Colonic mucosa (tissue), 4 donors: Measurements from ENCODE around the gene PRKCA. TPM values are rescaled to one million over a fixed set of nuclear protein-coding genes. Genes with fewer than 3 reads are reported as not detected.

ENCODE experiments used
- DNase-seq: peaks from one replicate; pipeline ENCODE4 v3.0.0-alpha.2; 2020
- H3K27ac ChIP-seq: fragments of 200-600 bp; one replicate; pipeline ENCODE4 v1.8.0; 2021
- H3K27me3 ChIP-seq: fragments of 200-600 bp; one replicate; pipeline ENCODE4 v1.8.0; 2021
- H3K36me3 ChIP-seq: fragments of 200-600 bp; one replicate; pipeline ENCODE4 v1.8.0; 2021
- H3K4me1 ChIP-seq: fragments of 200-600 bp; one replicate; pipeline ENCODE4 v1.8.0; 2021; ENCODE audit warnings: mild to moderate bottlenecking
- H3K4me3 ChIP-seq: fragments of 200-600 bp; one replicate; pipeline ENCODE4 v1.8.0; 2021
- H3K9ac ChIP-seq, 2 donors: one replicate each; pipeline ENCODE4 v1.7.0; 2013; ENCODE audit warnings: control low read depth in 2 of 2, low read depth in 2 of 2, low read length in 2 of 2
- H3K9me3 ChIP-seq: fragments of 200-600 bp; one replicate; pipeline ENCODE4 v1.8.0; 2021
- CTCF ChIP-seq: fragments of 200-600 bp; IDR thresholded peaks from one replicate; pipeline ENCODE4 v1.8.0; 2022; ENCODE audit warnings: antibody characterized with exemption, mild to moderate bottlenecking
- intact Hi-C: fragments of 100-400 bp; cut with DNase I; formaldehyde crosslinking; loops from one replicate; pipeline ENCODE4 v1.14.1; 2022
- total RNA-seq, 2 donors: library from RNA; stranded (reverse); fragmentation: NEBNext Ultra II Directional in 1 of 2; extraction: Animal tissue kit (Norgen Biotek cat#: 25700) in 1 of 2; gene quantifications; one replicate each; pipeline ENCODE4 v1.2.1, GENCODE V29; 2021
- donor health status: healthy.
- donor health status: DM: no; HTN: no; CAD: no.
- donor health status: DM: no; HTN: no; CAD: no.

Gene PRKCA
- total RNA-seq, 2 donors from 2014 or later, result 40.0 to 41.8 TPM

GRCh38 chr17:66272811-66273585 lies 29.4 kb upstream of the PRKCA start:
- Histone ChIP-seq H3K4me1 (no peaks in the 10 kb centered on the region), H3K9ac (no peak overlapping the region), H3K9me3 (no peaks in the 10 kb centered on the region), H3K27me3 (no peaks in the 10 kb centered on the region), H3K36me3 (no peaks in the 10 kb centered on the region), H3K4me3 (no peak overlapping the region), H3K27ac (no peak overlapping the region)
- DNase-seq, result no peak
- intact Hi-C loops, result no loop called here
- TF ChIP-seq CTCF, result no peak

- no peak for TF ChIP-seq CTCF
- no peaks in the 10 kb centered on the region for H3K36me3 ChIP-seq
- H3K9me3 ChIP-seq, result no peaks in the 10 kb centered on the region
Measured at GRCh38 chr17:66273586-66273848, 28.9 kb upstream of the PRKCA start.

GRCh38 chr17:66275651-66276050 lies 26.8 kb upstream of the PRKCA start:
- no peak overlapping the region for H3K4me3 ChIP-seq
- no peaks in the 10 kb centered on the region for H3K36me3 ChIP-seq
- no peaks in the 10 kb centered on the region for H3K9me3 ChIP-seq
- no peaks in the 10 kb centered on the region for H3K27me3 ChIP-seq
- intact Hi-C loops, result no loop called here
- no peak for DNase-seq
- TF ChIP-seq CTCF, result no peak
- no peak overlapping the region for H3K27ac ChIP-seq
- H3K9ac ChIP-seq, result no peak overlapping the region
- H3K4me1 ChIP-seq, result no peaks in the 10 kb centered on the region

More at GRCh38 chr17:66273586-66273848, 28.9 kb upstream of the PRKCA start:
- Histone ChIP-seq H3K27me3 (no peaks in the 10 kb centered on the region), H3K4me3 (no peak overlapping the region), H3K4me1 (no peaks in the 10 kb centered on the region), H3K9ac (no peak overlapping the region), H3K27ac (no peak overlapping the region)
- DNase-seq, result no peak
- intact Hi-C loops, result no loop called here

GRCh38 chr17:66276328-66276937 lies 26.0 kb upstream of the PRKCA start:
- Histone ChIP-seq H3K27me3 (no peaks in the 10 kb centered on the region), H3K27ac (no peak overlapping the region), H3K9ac (no peak overlapping the region), H3K9me3 (no peaks in the 10 kb centered on the region), H3K4me3 (no peak overlapping the region), H3K4me1 (no peaks in the 10 kb centered on the region), H3K36me3 (no peaks in the 10 kb centered on the region)
- no peak for DNase-seq
- TF ChIP-seq CTCF, result no peak
- intact Hi-C loops, result no loop called here

- DNase-seq, result no peak
- Histone ChIP-seq H3K4me1 (no peaks in the 10 kb centered on the region), H3K27ac (no peak overlapping the region), H3K9me3 (no peaks in the 10 kb centered on the region), H3K9ac (no peak overlapping the region), H3K27me3 (no peaks in the 10 kb centered on the region), H3K36me3 (no peaks in the 10 kb centered on the region), H3K4me3 (no peak overlapping the region)
- intact Hi-C loops, result no loop called here
- TF ChIP-seq CTCF, result no peak
Measured at GRCh38 chr17:66277191-66277590, 25.2 kb upstream of the PRKCA start.
